ENCODE data around the gene AOX1.
"Not testable (repeated sequence)": the region's sequence is repeated elsewhere in the genome, so short reads cannot be mapped to it uniquely, and the experiment has no call there.

The AOX1 gene

GRCh38 chr2:200670313-200670712, 84.5 kb downstream of the AOX1 start:
- no peak for DNase-seq

- DNase-seq = no peak
Measured at GRCh38 chr2:200670751-200671150, 84.9 kb downstream of the AOX1 start.

- no peak for DNase-seq
Measured at GRCh38 chr2:200673191-200673590, 87.4 kb downstream of the AOX1 start.

- no peak for DNase-seq
Measured at GRCh38 chr2:200674837-200675236, 89.0 kb downstream of the AOX1 start.

- DNase-seq = no peak
Measured at GRCh38 chr2:200677171-200677570, 91.4 kb downstream of the AOX1 start.

GRCh38 chr2:200677721-200678532, 92.1 kb downstream of the AOX1 start:
- DNase-seq = no peak

- no peak for DNase-seq
Measured at GRCh38 chr2:200679127-200679526, 93.3 kb downstream of the AOX1 start.

- DNase-seq = no peak
Measured at GRCh38 chr2:200679535-200679934, 93.7 kb downstream of the AOX1 start.

- no peak for DNase-seq
Measured at GRCh38 chr2:200681697-200682096, 95.9 kb downstream of the AOX1 start.

- not testable (repeated sequence) for DNase-seq
Measured at GRCh38 chr2:200682407-200682806, 96.6 kb downstream of the AOX1 start.

GRCh38 chr2:200687922-200688920, 102.4 kb downstream of the AOX1 start:
- DNase-seq = no peak

- DNase-seq = no peak
Measured at GRCh38 chr2:200689115-200689514, 103.3 kb downstream of the AOX1 start.

GRCh38 chr2:200693836-200694470, 108.1 kb downstream of the AOX1 start:
- no peak for DNase-seq

GRCh38 chr2:200695191-200695590, 109.4 kb downstream of the AOX1 start:
- peak; percentile 15 for DNase-seq

GRCh38 chr2:200695601-200696000, 109.8 kb downstream of the AOX1 start:
- DNase-seq = no peak

- DNase-seq = no peak
Measured at GRCh38 chr2:200698217-200698616, 112.4 kb downstream of the AOX1 start.

GRCh38 chr2:200699310-200699709, 113.5 kb downstream of the AOX1 start:
- no peak for DNase-seq

- no peak for DNase-seq
Measured at GRCh38 chr2:200700856-200701255, 115.0 kb downstream of the AOX1 start.

- DNase-seq = no peak
Measured at GRCh38 chr2:200702044-200702443, 116.2 kb downstream of the AOX1 start.

GRCh38 chr2:200702646-200703118, 116.9 kb downstream of the AOX1 start:
- DNase-seq = peak; percentile 60

- no peak for DNase-seq
Measured at GRCh38 chr2:200703127-200703925, 117.5 kb downstream of the AOX1 start.

Data from CD4-positive, alpha-beta T cell treated with Interleukin-17A for 4 hours (primary cell).